Body of pancreas (tissue), 4 donors: ENCODE data around the gene CETP. TPM values are rescaled to one million over a fixed set of nuclear protein-coding genes. Genes with fewer than 3 reads are reported as not detected.

ENCODE experiments used
- ATAC-seq: fragments of 150-250 bp; one replicate; pipeline ENCODE4 v1.9.1; 2016
- DNase-seq, 4 donors: peaks; one replicate each; pipeline ENCODE4 v3.0.0-alpha.2; 2019
- H3K27ac ChIP-seq, 4 donors: fragments of 200-600 bp; sonication (generic); 1 replicate in 3 of 4; 2 replicates in 1 of 4; pipeline versions ENCODE4 v1.5.1 to v1.6.1; 2016 to 2019; ENCODE audit warnings: mild to moderate bottlenecking in 1 of 4, mixed read lengths in 1 of 4, moderate library complexity in 1 of 4
- H3K27me3 ChIP-seq, 2 donors: fragments of 200-600 bp; sonication (generic); one replicate each; pipeline ENCODE4 v1.6.0; 2016; ENCODE audit warnings: mild to moderate bottlenecking in 1 of 2
- H3K36me3 ChIP-seq, 2 donors: fragments of 200-600 bp; sonication (generic); replicated peaks in 1 of 2; 2 replicates each; pipeline ENCODE4 v1.5.1; 2016; ENCODE audit warnings: low read depth in 2 of 2; ENCODE audit not compliant: insufficient read depth in 1 of 2
- H3K4me1 ChIP-seq: fragments of 200-600 bp; sonication (generic); one replicate; pipeline ENCODE4 v1.6.0; 2016
- H3K4me3 ChIP-seq, 2 donors: fragments of 200-600 bp; sonication (generic); 1 replicate in 1 of 2; 2 replicates in 1 of 2; pipeline ENCODE4 v1.5.1; 2016 to 2019
- H3K9me3 ChIP-seq, 3 donors: fragments of 200-600 bp; sonication (generic); 1 replicate in 2 of 3; 2 replicates in 1 of 3; pipeline ENCODE4 v1.5.1; 2016
- CTCF ChIP-seq, 7 experiments: fragments of 450-650 bp in 4 of 7; fragments of 200-600 bp in 3 of 7; sonication (generic) in 3 of 7; IDR thresholded peaks; one replicate each; pipeline ENCODE4 v1.5.1; 2016 to 2019; ENCODE audit warnings: antibody characterized with exemption in 7 of 7
- POLR2A ChIP-seq, 3 donors: fragments of 450-650 bp; IDR thresholded peaks; one replicate each; pipeline ENCODE4 v1.6.1; 2016; ENCODE audit warnings: antibody characterized with exemption in 3 of 3, mild to moderate bottlenecking in 2 of 3
- WGBS, 2 donors: methylation state at CpG; one replicate each; pipeline ENCODE4 v1.1.5; 2017; 5-methylcytosine and 5-hydroxymethylcytosine counted together
- intact Hi-C: fragments of 100-400 bp; cut with DNase I; formaldehyde crosslinking; loops from one replicate; pipeline ENCODE4 v1.15.1; 2023
- total RNA-seq, 2 donors: library from RNA; depleted of rRNA; stranded (reverse); fragments of >200 nt; gene quantifications; one replicate each; pipeline ENCODE4 v1.1.0, GENCODE V29; 2016

Gene CETP
- total RNA-seq, 2 donors from 2014 or later, result 0.66 TPM; not detected in 1

- Histone ChIP-seq H3K36me3 (no peaks in the 10 kb centered on the region), H3K4me1 (no peaks in the 10 kb centered on the region), H3K27ac (no peak overlapping the region), H3K9me3 (no peaks in the 10 kb centered on the region), H3K4me3 (no peak overlapping the region), H3K27me3 (no peaks in the 10 kb centered on the region)
- DNase-seq (no peak), ATAC-seq (no peak)
- TF ChIP-seq CTCF (IDR thresholded peaks at IDR 0.05) (no peak), POLR2A (IDR thresholded peaks at IDR 0.05) (no peak)
- 88 to 95% methylated on average over 1 of the region's 1 CpG for WGBS, 2 donors
- intact Hi-C loops, result no loop called here
These were observed 46.7 kb downstream of the CETP start for GRCh38 chr16:57008440-57008839.

GRCh38 chr16:57009643-57010170 is 48.0 kb downstream of the CETP start:
- intact Hi-C loops, result no loop called here
- DNase-seq (no peak), ATAC-seq (no peak)
- H3K36me3 ChIP-seq, result no peaks in the 10 kb centered on the region
- H3K27me3 ChIP-seq, result no peaks in the 10 kb centered on the region
- no peak overlapping the region for H3K4me3 ChIP-seq
- TF ChIP-seq CTCF (IDR thresholded peaks at IDR 0.05) (no peak), POLR2A (IDR thresholded peaks at IDR 0.05) (no peak)
- no peaks in the 10 kb centered on the region for H3K9me3 ChIP-seq
- H3K4me1 ChIP-seq, result no peaks in the 10 kb centered on the region
- H3K27ac ChIP-seq, result no peak overlapping the region
- WGBS, 2 donors, result 88 to 94% methylated on average over 2 of the region's 2 CpGs

GRCh38 chr16:57012353-57012752 is 50.6 kb downstream of the CETP start:
- Histone ChIP-seq H3K27ac (no peak overlapping the region), H3K9me3 (no peaks in the 10 kb centered on the region), H3K4me3 (no peak overlapping the region), H3K36me3 (no peaks in the 10 kb centered on the region), H3K4me1 (no peaks in the 10 kb centered on the region), H3K27me3 (no peaks in the 10 kb centered on the region)
- 86 to 89% methylated on average over 9 to 13 of the region's 13 CpGs for WGBS, 2 donors
- no peak for ATAC-seq
- intact Hi-C loops, result no loop called here
- DNase-seq, result no peak
- no peak for TF ChIP-seq POLR2A (IDR thresholded peaks at IDR 0.05)
- no peak for TF ChIP-seq CTCF (IDR thresholded peaks at IDR 0.05)

GRCh38 chr16:57013229-57013628 is 51.5 kb downstream of the CETP start:
- no peak for DNase-seq
- no peaks in the 10 kb centered on the region for H3K27me3 ChIP-seq
- H3K36me3 ChIP-seq, result no peaks in the 10 kb centered on the region
- no peaks in the 10 kb centered on the region for H3K9me3 ChIP-seq
- no peak for ATAC-seq
- H3K27ac ChIP-seq, result no peak overlapping the region
- 74 to 80% methylated on average over 2 of the region's 2 CpGs for WGBS, 2 donors
- TF ChIP-seq CTCF (IDR thresholded peaks at IDR 0.05) (no peak), POLR2A (IDR thresholded peaks at IDR 0.05) (no peak)
- intact Hi-C loops, result no loop called here
- no peaks in the 10 kb centered on the region for H3K4me1 ChIP-seq
- H3K4me3 ChIP-seq, result no peak overlapping the region

GRCh38 chr16:57013902-57014301 is 52.2 kb downstream of the CETP start:
- Histone ChIP-seq H3K27me3 (no peaks in the 10 kb centered on the region), H3K4me1 (no peaks in the 10 kb centered on the region), H3K9me3 (no peaks in the 10 kb centered on the region), H3K36me3 (no peaks in the 10 kb centered on the region), H3K27ac (peak overlapping the region in 1 of 4 donors; percentile 55), H3K4me3 (no peak overlapping the region)
- ATAC-seq, result no peak
- no peak for DNase-seq
- TF ChIP-seq CTCF (IDR thresholded peaks at IDR 0.05), result no peak
- no peak for TF ChIP-seq POLR2A (IDR thresholded peaks at IDR 0.05)
- WGBS, 2 donors, result 75 to 84% methylated on average over 2 of the region's 2 CpGs
- intact Hi-C loops, result no loop called here
